Osteocyte (in vitro differentiated cells): Measurements from ENCODE around the gene MED29. TPM values are rescaled to one million over a fixed set of nuclear protein-coding genes. Genes with fewer than 3 reads are reported as not detected.

Experiments
- DNase-seq: peaks from one replicate; pipeline ENCODE4 v3.0.0; 2021; ENCODE audit warnings: mixed read lengths; ENCODE audit not compliant: unreplicated experiment; ENCODE audit errors: extremely low spot score
- H3K27ac Mint-ChIP-seq: one replicate; pipeline ENCODE4 v1.8.0; 2021; ENCODE audit warnings: mild to moderate bottlenecking, mixed read lengths; ENCODE audit not compliant: unreplicated experiment
- H3K27me3 Mint-ChIP-seq: one replicate; pipeline ENCODE4 v1.8.0; 2021; ENCODE audit warnings: mixed read lengths; ENCODE audit not compliant: unreplicated experiment
- H3K36me3 Mint-ChIP-seq: one replicate; pipeline ENCODE4 v1.8.0; 2021; ENCODE audit warnings: mixed read lengths; ENCODE audit not compliant: unreplicated experiment
- H3K4me1 Mint-ChIP-seq: one replicate; pipeline ENCODE4 v1.8.0; 2021; ENCODE audit warnings: mixed read lengths; ENCODE audit not compliant: unreplicated experiment
- H3K4me3 Mint-ChIP-seq: one replicate; pipeline ENCODE4 v1.8.0; 2021; ENCODE audit warnings: mild to moderate bottlenecking, moderate library complexity, mixed read lengths; ENCODE audit not compliant: unreplicated experiment
- H3K9me3 Mint-ChIP-seq: one replicate; pipeline ENCODE4 v1.8.0; 2021; ENCODE audit warnings: mixed read lengths; ENCODE audit not compliant: unreplicated experiment
- CTCF ChIP-seq: fragments of 200-600 bp; sonication (generic); IDR thresholded peaks from 2 replicates; pipeline ENCODE4 v1.5.0; 2021; ENCODE audit warnings: antibody characterized with exemption, mild to moderate bottlenecking, moderate library complexity
- total RNA-seq: library from RNA; stranded (reverse); gene quantifications from 2 replicates; pipeline ENCODE4 v1.2.1, GENCODE V29; 2021

Gene MED29
- total RNA-seq, 1 donor from 2014 or later: 37.1 TPM

- Mint-ChIP-seq H3K9me3 (no peaks in the 10 kb centered on the region), H3K27me3 (no peaks in the 10 kb centered on the region), H3K4me1 (peaks cover 47% of the 10 kb centered on the region), H3K36me3 (peaks cover 24% of the 10 kb centered on the region), H3K4me3 (peak overlapping the region; percentile 100), H3K27ac (peak overlapping the region; percentile 98)
- DNase-seq: no peak
- TF ChIP-seq CTCF: no peak
Observed at GRCh38 chr19:39434123-39435076, 43.2 kb downstream of the MED29 start.

DNA sequence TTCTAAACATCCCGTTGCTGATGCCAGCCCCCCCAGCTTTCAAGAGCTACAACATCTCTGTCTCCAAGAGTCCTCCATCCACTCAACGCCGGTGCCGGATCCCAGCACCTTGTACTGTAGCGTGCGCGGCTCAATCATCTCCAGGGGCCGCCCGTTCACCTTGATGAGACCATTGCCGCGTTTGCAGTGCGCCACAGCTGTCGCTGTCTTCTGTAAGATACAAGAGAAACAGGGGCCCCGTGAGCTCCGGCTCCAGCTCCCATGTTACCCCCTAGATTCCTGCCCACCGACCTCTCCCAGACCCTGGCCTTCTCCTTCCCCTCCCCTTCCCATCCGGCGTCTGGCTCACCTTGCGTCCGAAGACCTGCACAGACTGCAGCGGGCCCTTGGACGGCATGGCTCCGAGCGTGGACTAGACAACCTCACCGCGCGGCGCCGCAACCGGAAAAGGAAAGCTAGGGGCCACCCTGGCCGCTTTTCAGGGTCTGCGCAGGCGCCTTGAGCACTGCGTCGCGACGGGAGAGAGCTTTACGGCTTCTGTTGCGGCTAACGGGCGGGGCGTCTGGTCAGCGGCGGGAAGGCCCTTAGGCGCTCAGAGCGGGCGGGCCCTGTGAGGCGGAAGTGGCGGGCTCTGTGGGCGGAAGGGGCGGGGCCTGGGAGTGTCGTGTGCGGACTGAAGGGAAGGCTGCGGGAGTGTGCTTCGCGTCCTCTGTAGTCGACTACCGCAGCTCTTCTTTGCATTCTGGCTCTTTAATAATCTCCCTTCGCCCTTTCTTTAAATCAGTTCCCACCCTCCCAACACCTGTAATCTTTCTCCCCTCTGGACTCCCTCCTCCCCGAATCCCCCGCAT is 44.5 kb downstream of the MED29 start, which contains the start of gene RPS16:
Gene RPS16, minus strand, starts transcription at position 451 of the 851 bp plus-strand sequence. Its CDS starts 54 bp downstream, at position 397.
- peak; percentile 99 for DNase-seq
- Mint-ChIP-seq H3K4me3 (peak within 1 kb of the TSS; percentile 100), H3K27me3 (no peaks in the 10 kb centered on the region), H3K4me1 (peaks cover 43% of the 10 kb centered on the region), H3K36me3 (peaks cover 24% of the 10 kb centered on the region), H3K27ac (peak within 1 kb of the TSS; percentile 98), H3K9me3 (no peaks in the 10 kb centered on the region)
- no peak for TF ChIP-seq CTCF

GRCh38 chr19:39436350-39436716 is 45.2 kb downstream of the MED29 start:
- no peak for TF ChIP-seq CTCF
- DNase-seq: no peak
- no peaks in the 10 kb centered on the region for H3K9me3 Mint-ChIP-seq
- peak overlapping the region; percentile 100 for H3K4me3 Mint-ChIP-seq
- H3K27me3 Mint-ChIP-seq: no peaks in the 10 kb centered on the region
- H3K27ac Mint-ChIP-seq: peak overlapping the region; percentile 98
- peaks cover 40% of the 10 kb centered on the region for H3K4me1 Mint-ChIP-seq
- H3K36me3 Mint-ChIP-seq: peaks cover 24% of the 10 kb centered on the region

GRCh38 chr19:39438270-39438934 is 47.2 kb downstream of the MED29 start:
- H3K4me1 Mint-ChIP-seq: peaks cover 38% of the 10 kb centered on the region
- no peak for DNase-seq
- peaks cover 15% of the 10 kb centered on the region for H3K36me3 Mint-ChIP-seq
- H3K4me3 Mint-ChIP-seq: no peak overlapping the region
- no peak for TF ChIP-seq CTCF
- H3K27ac Mint-ChIP-seq: no peak overlapping the region
- no peaks in the 10 kb centered on the region for H3K9me3 Mint-ChIP-seq
- no peaks in the 10 kb centered on the region for H3K27me3 Mint-ChIP-seq
